AG04450 (cell line): Measurements from ENCODE around the gene VPS13D. TPM values are rescaled to one million over a fixed set of nuclear protein-coding genes. Genes with fewer than 3 reads are reported as not detected.

Experiments
- CTCF ChIA-PET: fragments of 300-600, 350-600 bp; formaldehyde crosslinking; extraction: SDS; loops from one replicate; lab custom pipeline; 2022; ENCODE audit warnings: antibody characterized with exemption, inconsistent platforms; lab: Charles Lee
- POLR2A ChIA-PET: fragments of 350-600 bp; formaldehyde crosslinking; extraction: SDS; loops from one replicate; lab custom pipeline; 2021; ENCODE audit warnings: antibody characterized with exemption, inconsistent platforms; lab: Yijun Ruan, JAX
- DNase-seq: peaks from one replicate; pipeline ENCODE4 v3.0.0-alpha.2; 2011; ENCODE audit warnings: low read depth, low spot score
- H3K27ac ChIP-seq: one replicate; pipeline ENCODE4 v1.5.1; 2012; ENCODE audit warnings: low read depth, low read length, control low read depth
- H3K27me3 ChIP-seq: one replicate; pipeline ENCODE4 v1.6.0; 2012; ENCODE audit warnings: low read length; ENCODE audit not compliant: control insufficient read depth, insufficient read depth
- H3K4me3 ChIP-seq: 2 replicates; pipeline ENCODE4 v1.5.1; 2011; ENCODE audit warnings: mild to moderate bottlenecking, low read depth, low read length, control low read depth
- H3K9me3 ChIP-seq: 2 replicates; pipeline ENCODE4 v1.5.1; 2012; ENCODE audit warnings: low read length; ENCODE audit not compliant: control insufficient read depth, insufficient read depth
- CTCF ChIP-seq: IDR thresholded peaks from 2 replicates; pipeline ENCODE4 v1.5.1; 2011; ENCODE audit warnings: low read depth, low read length, control low read depth, inconsistent platforms
- polyA plus RNA-seq: library from polyadenylated mRNA; depleted of rRNA; stranded (reverse); fragments of >200 nt; gene quantifications from 2 replicates; pipeline ENCODE4 v1.2.3, GENCODE V29; 2011

VPS13D gene
- polyA plus RNA-seq, 1 experiment, result 18.3 TPM

GRCh38 chr1:12485231-12486058 lies 255.6 kb downstream of the VPS13D start:
- ChIA-PET POLR2A (no interaction called here), CTCF (interaction anchor here (1.6 kb wide), 1 partner anchor 173 kb away, joined by 4 read pairs; no protein-coding TSS in a partner anchor)
- Histone ChIP-seq H3K27me3 (no peaks in the 10 kb centered on the region), H3K27ac (no peak overlapping the region), H3K4me3 (no peak overlapping the region), H3K9me3 (no peaks in the 10 kb centered on the region)
- DNase-seq, result no peak
- TF ChIP-seq CTCF, result no peak

GRCh38 chr1:12486059-12486341 lies 256.2 kb downstream of the VPS13D start:
- DNase-seq, result no peak
- Histone ChIP-seq H3K27me3 (no peaks in the 10 kb centered on the region), H3K27ac (no peak overlapping the region), H3K4me3 (no peak overlapping the region), H3K9me3 (no peaks in the 10 kb centered on the region)
- no peak for TF ChIP-seq CTCF
- ChIA-PET POLR2A (no interaction called here), CTCF (interaction anchor here (1.6 kb wide), 1 partner anchor 173 kb away, joined by 4 read pairs; no protein-coding TSS in a partner anchor)

- no peak for DNase-seq
- Histone ChIP-seq H3K27me3 (no peaks in the 10 kb centered on the region), H3K9me3 (no peaks in the 10 kb centered on the region), H3K27ac (no peak overlapping the region), H3K4me3 (no peak overlapping the region)
- ChIA-PET POLR2A (no interaction called here), CTCF (interaction anchor here (1.6 kb wide), 1 partner anchor 172 kb away, joined by 4 read pairs; no protein-coding TSS in a partner anchor)
- no peak for TF ChIP-seq CTCF
These were observed 256.7 kb downstream of the VPS13D start for GRCh38 chr1:12486401-12487005.

- no peak overlapping the region for H3K4me3 ChIP-seq
- no peak for TF ChIP-seq CTCF
- no peak for DNase-seq
- ChIA-PET POLR2A (no interaction called here), CTCF (no interaction called here)
- no peaks in the 10 kb centered on the region for H3K9me3 ChIP-seq
- no peaks in the 10 kb centered on the region for H3K27me3 ChIP-seq
- no peak overlapping the region for H3K27ac ChIP-seq
These were observed 257.7 kb downstream of the VPS13D start for GRCh38 chr1:12487520-12487919.
